Activated T-cell treated with anti-CD3 and anti-CD28 coated beads for 4 hours (primary cell): ENCODE results near the gene PARG.
A peak's percentile ranks its signal among the peaks of the same experiment; 100 is the strongest.
"Not testable (repeated sequence)": the region's sequence is repeated elsewhere in the genome, so short reads cannot be mapped to it uniquely, and the experiment has no call there.

ENCODE experiments used
- DNase-seq: peaks from one replicate; pipeline ENCODE4 v3.0.0-alpha.2; 2020

PARG gene

DNA sequence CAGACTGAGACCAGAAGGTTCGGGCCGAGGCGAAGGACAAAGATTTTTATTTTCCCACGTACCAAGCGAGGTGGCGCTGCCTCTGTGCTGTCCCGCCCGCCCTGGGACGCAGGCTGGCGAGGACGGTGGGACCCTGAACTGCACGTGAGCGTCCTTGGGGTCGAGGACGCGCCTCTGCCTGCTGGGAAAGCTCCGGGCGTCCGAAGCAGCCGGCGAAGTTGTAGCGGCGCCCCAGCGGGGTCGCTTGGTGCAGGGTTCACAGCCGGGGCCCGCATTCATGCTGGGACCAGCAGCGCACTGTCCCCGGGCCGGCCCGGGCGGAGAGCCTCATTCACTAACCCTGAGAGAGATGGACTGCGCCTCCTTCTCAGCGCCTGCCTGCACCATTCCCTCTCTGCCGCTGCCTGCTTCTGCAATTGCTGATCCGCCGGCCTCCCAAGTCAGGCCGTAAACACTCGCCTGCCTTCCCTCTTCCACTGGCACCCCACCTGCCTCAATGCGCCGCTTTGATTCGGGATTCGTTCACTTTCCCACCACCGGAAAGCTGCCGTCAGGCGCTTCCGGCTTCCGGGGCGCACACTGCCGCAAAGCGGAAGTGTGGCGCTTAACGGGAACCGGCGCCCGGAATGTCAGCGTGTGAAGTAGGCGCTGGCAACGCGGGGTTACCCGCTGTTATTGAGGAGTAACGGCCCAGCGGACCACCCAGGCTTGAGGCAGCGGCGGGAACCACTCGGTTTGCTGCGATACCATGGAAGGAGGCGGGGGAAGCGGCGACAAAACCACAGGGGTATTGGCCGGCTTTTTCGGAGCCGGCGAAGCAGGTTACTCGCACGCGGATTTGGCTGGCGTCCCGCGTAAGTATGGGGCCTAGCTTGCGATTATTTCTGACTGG lies at the start of gene PARG, which contains the start of gene TIMM23B:
Gene PARG, minus strand, starts transcription at position 581 of the 892 bp plus-strand sequence. Its CDS starts 302 bp downstream, at position 279.
Gene TIMM23B, plus strand, starts transcription at position 607 of the 892 bp plus-strand sequence. Its CDS starts 142 bp downstream, at position 749.
- peak; percentile 71 for DNase-seq

DNA sequence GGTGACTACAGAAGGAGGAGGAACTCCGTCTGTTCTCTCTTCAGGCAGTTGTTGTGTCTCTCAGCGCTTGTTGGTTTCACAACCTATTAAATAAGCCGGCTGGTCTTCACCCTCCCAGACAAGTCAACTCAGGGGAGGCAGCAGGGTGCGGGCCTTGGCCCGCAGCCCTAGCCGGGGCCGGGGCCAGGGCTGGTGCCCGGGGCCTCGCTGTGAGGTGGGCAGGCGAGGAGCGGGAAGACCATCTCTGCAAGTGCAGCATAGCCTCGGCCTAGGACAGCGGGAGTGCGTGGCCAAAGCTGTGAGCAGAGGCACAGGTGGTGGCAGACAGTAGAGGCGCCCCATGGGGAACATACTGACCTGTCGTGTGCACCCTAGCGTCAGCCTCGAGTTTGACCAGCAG lies 46.5 kb upstream of the PARG start, which contains the start of gene AGAP6:
Gene AGAP6, plus strand, starts transcription at position 31 of the 400 bp plus-strand sequence. Its CDS starts 310 bp downstream, at position 341.
- not testable (repeated sequence) for DNase-seq

DNA sequence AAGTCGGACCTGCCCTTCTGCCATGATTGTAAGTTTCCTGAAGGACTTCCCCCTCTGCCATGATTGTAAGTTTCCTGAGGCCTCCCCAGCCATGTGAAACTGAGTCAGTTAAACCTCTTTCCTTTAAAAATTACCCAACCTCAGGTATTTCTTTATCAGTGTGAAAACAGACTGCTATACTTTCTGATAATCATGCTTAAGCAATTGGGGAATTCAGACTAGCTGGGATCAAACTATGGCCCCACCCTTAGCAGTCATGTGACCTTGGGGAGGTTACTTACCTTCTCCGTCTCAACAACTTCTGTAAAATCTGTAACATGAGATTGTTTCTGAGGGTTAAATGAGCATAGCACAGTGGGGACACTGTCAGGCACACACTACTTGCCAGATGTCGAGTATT lies 45.4 kb upstream of the PARG start:
- DNase-seq: not testable (repeated sequence)

DNA sequence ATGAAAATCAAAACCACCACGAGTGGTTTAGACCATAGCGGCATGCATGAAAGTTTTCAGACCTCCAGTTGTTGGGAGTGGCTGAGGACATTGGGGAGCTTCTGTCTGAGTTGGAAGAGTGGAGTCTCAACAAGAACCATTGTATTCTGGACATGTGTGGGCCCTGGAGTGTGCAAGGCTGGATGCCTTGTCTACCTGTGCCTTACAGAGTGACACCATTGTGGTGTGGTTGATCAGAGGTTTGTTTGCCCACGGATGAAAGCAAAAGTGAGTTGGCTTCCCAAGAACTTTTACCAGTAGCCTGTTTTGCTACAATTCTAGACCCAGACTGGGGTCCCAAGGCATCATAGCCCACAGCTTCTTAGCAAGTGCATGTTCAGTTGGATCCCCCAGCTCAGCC lies 35.9 kb upstream of the PARG start:
- not testable (repeated sequence) for DNase-seq

DNA sequence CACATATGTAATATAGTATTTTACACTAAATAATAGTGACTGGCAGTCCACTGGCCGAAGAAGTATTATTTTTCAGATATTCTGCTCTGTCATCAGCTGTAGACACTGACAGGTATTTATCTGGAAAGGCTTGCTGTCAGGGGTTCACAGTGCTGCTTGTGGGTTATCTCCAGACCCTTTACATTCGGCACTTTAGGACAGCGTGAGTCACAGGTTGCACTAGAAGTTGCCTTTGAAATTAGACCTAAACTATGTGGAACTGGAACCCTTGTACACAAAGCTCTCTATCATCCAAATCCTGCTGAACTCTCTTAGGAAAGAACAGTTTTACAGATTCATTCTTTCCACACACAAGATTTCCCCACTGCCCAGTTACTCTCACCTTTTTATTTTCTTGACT lies 30.3 kb upstream of the PARG start:
- not testable (repeated sequence) for DNase-seq

DNA sequence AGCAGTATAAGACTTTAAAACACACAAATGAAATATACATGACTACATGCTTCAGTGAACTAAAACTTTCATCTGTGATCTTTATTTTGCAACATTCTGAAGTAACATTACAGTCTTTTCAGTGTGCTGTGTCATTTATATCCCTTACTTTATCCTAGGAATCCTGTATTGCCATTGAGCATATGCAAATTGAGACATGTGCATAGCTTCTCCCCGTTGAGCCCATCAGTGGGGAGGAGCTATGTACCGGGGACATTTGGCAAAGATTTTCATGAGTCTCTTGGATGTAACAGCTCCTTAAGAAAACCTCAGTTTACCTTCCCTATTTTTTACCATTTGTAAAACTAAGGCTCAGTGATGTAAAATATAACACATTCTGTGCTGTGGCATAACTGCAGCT lies 29.6 kb upstream of the PARG start:
- DNase-seq: not testable (repeated sequence)

DNA sequence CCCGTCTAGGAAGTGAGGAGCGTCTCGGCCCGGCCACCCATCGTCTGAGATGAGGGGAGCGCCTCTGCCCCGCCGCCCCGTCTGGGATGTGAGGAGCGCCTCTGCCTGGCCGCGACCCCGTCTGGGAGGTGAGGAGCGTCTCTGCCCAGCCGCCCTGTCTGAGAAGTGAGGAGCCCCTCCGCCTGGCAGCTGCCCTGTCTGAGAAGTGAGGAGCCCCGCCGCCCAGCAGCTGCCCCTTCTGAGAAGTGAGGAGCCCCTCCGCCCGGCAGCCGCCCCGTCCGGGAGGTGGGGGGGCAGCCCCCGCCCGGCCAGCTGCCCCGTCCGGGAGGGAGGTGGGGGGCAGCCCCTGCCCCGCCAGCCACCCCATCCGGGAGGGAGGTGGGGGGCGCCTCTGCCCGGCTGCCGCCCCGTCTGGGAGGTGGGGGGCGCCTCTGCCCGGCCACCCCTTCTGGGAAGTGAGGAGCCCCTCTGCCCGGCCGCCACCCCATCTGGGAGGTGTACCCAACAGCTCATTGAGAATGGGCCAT lies 28.6 kb upstream of the PARG start:
- not testable (repeated sequence) for DNase-seq

DNA sequence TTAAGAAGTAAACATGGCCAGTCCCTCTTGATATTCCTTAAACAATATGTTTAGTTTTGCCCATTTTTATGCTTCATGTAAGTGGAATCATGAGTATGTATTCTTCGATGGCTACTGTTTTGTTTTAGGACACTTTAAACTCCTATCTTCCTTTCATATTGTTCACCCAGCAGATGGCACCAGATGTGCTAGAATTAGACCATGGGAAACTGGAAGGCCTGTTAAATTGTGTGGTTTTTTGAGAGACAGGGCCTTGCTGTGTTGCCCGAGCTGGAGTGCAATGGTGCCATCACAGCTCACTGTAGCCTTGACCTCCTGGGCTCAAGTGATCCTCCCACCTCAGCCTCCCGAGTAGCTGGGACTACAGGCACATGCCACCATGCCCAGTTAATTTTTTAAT lies 11.3 kb upstream of the PARG start:
- DNase-seq: not testable (repeated sequence)

DNA sequence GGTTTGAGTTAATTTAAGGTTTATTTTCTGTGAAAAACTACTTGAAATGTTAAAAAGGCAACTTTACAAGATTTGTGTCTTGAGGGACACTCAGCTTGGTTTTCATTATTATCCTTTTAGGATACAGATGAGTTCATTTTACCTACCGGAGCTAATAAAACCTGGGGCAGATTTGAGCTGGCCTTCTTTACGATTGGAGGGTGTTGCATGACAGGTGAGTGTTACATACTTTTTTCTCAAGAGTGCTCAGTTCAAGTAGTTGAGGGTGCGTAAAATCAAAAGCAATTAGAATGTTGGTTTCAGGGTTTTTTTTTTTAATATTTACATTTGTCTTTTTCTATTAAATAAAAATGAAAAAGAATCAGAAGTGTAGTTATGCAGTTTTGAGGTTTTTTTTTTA lies 10.2 kb upstream of the PARG start:
- DNase-seq: not testable (repeated sequence)

DNA sequence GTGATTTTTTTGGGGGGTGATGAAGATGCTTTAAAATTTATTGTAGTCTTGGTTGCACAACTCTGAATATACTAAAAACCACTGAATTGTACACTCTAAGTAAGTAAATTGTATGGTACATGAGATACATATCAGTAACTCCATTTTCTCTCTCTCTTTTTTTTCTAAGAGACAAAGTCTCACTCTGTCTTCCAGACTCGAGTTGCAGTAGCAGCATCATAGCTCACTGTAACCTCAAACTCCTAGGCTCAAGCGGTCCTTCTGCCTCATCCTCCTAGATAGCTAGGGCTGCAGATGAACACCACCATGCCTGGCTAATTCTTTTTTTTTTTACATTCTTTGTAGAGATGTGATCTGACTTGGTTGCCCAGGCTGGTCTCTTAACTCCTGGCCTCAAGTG lies 6.9 kb upstream of the PARG start:
- not testable (repeated sequence) for DNase-seq

DNA sequence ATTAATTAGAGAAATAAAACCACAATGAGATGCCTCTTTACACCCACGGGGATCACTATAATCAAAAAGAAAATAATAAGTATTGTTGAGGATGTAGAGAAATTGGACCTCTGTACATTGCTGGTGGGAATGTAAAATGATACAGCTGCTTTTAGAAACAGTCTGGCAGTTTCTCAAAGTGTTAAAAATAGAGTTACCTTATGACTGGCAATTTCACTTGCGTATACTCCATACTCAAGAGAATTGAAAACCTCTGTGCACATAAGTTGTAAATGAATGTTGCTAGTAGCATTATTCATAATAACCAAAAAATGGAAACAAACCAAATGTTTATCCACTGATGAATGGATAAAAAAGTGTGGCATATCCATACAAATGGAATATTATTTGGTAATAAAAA lies 6.3 kb upstream of the PARG start:
- DNase-seq: not testable (repeated sequence)

DNA sequence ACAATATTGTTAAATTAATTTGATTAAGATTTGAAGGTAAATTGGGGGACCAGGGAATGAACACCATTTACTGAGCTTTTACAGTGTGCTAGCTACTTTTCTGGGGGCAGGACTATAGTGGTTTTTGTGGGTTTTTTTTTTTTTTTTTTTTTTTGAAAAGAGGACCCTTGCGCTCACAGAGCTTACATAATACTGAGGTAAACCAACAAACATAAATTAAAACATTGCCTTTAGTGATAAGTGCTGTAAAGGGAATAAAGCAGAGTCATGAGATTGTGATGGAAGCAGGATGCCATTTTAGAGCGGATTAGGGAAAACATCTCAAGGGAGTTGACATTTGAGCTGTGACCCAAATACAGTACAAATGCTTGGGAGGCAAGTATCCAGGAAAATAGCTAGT lies 1.8 kb upstream of the PARG start:
- not testable (repeated sequence) for DNase-seq

DNA sequence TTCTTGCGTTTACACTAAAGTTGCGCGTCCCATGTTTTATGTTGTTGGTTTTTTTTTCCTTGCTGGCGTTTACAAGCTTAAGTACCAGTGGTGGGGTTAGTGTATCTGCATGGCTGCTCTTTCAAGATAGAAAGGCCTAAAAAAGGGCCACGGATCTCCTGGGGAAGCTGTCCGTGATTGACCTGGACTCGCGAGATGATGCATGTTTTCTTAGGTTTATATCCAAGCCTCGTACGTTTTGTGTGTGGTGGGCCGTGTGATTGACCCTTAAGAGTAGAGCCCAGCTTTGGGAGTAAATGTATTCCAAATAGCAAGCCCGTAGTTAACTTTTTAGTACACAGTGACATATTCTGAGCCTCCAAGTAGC lies 495 bp upstream of the PARG start:
- DNase-seq: not testable (repeated sequence)

DNA sequence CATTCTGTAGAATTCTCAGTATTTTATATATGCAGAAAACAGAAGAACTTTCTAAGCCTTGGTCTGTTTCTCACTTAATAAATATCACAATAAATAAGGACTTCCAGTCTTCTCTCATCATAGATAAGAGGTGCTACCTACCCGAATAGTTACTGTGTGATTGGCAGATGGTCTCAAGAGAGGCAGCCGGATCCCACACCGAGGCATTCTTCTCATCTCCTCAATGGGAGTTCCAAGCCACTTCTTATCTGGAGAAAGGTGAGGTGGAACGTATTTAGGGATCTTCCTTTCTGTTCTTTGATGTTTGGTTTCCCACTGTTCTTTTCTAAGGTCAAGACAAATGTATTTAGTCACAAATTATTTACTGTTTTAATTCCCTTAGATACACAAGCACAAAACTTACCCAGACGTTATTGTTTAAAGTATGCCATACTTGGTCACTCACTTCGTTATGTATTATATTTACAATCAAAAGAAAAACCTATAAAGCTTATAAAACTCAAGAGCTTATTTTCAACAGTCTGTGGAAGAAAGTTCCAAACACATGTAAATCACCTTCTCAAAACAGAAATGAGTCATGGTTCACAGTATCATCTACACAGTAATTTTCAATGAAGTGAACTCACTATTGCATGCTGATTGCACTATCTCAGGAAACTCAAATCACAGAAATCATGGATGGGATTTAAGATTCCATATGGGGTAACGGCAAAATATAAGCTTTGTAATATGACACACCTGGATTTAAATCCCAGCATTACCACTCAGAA lies 9.7 kb downstream of the PARG start:
- DNase-seq: not testable (repeated sequence)

DNA sequence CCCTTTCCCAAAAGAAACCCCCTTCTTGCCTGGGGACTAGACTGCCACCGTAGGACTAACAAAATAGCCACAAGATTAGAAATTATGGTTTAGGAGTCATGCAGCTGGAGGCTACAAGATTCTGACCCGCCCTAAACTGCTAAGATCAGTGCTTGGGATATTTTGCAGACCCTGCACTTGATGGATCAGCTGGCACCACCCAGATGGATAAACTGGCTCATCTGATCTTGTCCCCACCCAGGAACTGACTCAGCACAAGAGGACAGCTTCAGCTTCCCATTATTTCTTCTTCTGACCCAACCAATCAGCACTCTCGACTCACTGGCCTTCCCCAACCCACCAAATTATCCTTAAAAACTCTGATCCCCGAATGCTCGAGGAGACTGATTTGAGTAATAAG lies 10.6 kb downstream of the PARG start:
- not testable (repeated sequence) for DNase-seq

DNA sequence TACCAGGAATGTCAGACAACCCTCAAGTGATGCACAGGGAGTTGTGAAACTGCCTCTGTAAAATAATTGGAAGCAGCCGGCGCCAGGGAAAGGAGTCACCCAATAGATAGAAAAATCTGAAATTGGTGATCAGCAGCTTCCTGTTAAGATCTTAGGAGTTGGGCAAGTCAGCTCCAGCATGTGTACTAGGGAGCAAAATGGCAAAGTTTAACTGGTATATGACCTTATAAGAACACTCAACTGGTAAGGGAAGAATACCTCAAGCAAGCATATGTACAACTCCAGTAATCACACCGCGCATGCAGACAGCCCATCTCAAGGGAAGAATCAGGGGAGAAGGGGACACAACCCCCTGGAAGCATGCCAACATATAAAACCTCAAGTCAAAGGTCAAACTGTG lies 18.3 kb downstream of the PARG start:
- not testable (repeated sequence) for DNase-seq

DNA sequence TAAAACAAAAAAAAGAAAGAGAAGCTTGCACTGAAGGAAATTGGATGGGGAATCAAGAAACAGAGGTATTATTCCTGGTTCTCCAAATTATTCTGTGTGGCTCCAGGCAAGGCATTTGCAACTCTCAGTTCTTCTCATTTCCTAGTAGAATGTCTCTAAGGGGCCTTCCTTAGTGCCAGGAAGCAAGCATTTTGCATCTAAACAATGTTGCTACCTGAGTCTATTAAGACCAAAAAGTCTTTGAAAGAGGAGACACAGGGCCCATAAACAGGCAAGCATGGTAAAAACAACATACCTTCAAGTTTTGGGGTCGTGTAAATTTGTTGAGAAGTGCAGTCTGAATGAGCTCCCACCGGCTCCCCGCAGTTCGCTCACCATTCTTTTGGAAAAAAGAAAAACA lies 19.8 kb downstream of the PARG start:
- DNase-seq: not testable (repeated sequence)

DNA sequence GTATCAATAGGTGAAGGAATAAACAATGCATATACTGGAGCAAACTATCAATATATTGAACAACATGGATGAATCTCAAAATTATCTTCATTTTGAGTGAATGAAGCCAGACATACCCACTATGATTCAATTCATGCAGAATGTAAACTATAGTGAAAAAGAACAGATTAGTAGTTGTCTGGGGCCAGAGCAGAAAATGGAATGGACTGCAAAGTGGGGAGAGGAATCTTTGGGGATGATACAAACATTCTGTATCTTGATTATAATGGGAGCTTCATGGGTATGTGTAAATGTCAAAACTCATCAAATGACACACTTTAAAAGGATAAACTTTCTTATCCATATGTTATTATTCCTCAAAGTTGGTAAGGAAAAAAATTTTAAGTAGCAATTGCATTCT lies 23.9 kb downstream of the PARG start:
- DNase-seq: not testable (repeated sequence)

DNA sequence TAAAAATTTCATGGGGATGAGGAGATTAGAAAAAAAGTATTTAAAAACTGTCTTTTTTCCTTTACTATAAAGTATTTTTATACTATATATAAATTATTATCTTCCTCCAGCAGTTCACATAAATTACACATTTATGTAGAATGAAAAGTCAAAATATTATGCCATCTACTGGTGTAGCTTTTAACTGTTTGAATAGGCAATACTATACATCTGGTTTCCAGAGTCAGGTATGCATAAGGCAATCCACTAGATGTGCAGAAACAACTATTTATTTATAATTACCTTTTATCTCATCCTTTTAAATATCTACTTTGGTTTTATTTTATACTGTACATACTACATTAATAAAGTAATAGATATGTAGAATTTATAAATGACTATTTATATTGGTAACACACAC lies 25.4 kb downstream of the PARG start:
- DNase-seq: not testable (repeated sequence)

DNA sequence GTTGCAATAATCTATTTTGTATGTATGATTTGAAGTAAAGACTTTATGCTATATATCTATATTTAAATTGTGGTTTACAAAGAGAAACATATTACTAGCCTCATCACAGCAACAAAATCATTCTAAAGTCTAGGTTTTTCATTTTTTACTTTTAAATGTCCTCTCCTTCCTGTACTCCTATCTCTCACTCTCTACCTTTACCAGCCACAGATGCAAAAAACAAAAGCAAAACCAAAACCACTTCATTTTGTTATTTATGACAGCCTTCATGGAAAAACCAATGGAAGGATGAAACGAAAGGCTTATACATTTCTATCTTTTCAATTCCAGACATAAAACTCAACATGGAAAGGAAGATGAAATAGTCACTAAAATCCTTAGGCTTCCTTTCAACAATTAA lies 31.5 kb downstream of the PARG start:
- not testable (repeated sequence) for DNase-seq

DNA sequence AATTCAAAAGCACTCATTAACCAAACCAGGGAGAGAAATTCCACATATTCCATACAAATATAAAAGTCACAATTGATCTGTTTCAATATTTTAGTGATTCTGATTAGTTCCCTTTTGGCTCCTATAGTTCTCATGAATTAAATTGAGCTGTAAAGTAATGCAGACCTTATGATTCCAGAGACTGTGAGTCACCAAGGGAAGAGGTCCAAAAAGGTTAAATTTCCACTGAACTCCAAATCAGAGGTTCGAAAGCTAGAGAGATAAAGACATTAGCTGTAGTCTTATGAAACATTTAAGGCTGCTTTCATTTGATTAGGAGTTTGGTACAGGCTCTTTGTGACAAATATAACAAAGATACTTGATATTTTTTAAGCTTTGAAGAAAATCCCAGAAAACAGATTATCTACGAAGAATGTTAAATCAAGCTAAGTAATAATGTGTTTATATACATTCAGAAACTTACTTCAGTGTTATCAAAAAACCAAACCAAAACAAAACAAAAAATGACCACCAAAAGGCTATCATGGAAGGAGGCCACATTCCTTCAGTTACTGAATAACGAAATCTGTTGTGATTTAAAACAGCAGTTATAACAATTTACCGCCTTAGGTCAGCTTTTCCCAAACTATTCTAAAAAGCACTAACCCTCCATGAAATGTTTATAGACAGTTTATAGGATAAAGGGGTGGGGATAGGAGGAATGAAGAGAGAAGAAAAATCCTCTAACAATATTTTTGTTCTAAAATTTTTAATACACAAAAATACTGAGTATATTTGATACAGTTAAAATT lies 33.3 kb downstream of the PARG start:
- not testable (repeated sequence) for DNase-seq

DNA sequence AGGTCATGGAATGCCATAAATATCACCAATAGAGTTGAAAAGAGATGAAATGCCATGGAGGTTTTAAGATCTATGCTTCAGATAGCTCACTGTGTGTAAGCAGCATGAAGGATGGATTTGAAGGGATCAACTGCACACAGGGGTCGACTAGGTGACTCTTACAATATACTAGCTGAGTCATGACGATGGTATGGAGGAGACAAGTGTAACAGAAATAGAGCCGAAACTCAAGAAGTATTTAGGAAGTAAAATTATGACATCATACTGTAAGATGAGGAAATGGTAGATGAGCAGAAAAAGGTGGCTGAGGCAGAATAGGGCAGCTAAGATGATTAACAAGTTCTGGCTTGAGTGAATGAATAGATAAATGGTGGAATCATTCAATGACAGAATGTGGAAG lies 38.0 kb downstream of the PARG start:
- DNase-seq: not testable (repeated sequence)
